Right lobe of liver (tissue), 4 donors: ENCODE results near the gene ARHGEF7.

ENCODE experiments used
- POLR2A ChIP-seq: fragments of 450-650 bp; IDR thresholded peaks from one replicate; pipeline ENCODE4 v1.6.1; 2017; ENCODE audit warnings: antibody characterized with exemption, mild to moderate bottlenecking
- TF ChIP-seq, protein P1 (sequence below), 4 donors: fragments of 200-600 bp in 3 of 4; fragments of 450-650 bp in 1 of 4; IDR thresholded peaks; one replicate each; pipeline versions ENCODE4 v1.5.1 to v1.8.0; 2016 to 2022; ENCODE audit warnings: antibody characterized with exemption in 4 of 4, mild to moderate bottlenecking in 2 of 4
- donor health status: DM: no; HTN: no; CAD: no.
- donor health status: DM: no; HTN: no; CAD: no.
- donor health status: DM: no; HTN: yes; CAD: no.

DNA sequence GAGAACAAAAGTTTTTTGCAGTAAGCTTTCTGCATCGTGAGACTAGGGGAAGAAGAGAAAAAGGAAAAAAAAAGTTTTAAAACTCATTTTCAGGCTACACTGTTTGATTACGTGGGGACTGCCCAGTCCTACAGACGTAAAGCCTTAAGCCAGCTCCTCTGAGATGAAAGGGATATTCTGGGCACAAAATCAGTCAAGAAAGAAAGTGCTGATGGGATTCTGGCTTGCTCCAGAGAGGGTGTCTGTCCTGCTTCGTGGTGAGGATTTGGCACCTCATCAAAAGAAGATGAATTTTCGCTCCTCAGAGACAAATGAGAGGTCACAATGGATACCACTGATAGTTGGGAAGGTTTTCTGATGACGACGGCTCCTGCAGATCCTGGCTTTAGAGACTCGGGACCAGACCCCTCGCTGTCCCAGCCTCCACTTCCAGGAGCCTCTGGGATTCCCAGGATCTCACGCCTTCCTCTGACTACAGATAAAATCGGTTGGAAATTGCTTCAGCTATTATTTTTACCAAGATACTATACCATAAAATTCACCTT, 215.0 kb downstream of the ARHGEF7 start:
- TF ChIP-seq, protein P1, sequence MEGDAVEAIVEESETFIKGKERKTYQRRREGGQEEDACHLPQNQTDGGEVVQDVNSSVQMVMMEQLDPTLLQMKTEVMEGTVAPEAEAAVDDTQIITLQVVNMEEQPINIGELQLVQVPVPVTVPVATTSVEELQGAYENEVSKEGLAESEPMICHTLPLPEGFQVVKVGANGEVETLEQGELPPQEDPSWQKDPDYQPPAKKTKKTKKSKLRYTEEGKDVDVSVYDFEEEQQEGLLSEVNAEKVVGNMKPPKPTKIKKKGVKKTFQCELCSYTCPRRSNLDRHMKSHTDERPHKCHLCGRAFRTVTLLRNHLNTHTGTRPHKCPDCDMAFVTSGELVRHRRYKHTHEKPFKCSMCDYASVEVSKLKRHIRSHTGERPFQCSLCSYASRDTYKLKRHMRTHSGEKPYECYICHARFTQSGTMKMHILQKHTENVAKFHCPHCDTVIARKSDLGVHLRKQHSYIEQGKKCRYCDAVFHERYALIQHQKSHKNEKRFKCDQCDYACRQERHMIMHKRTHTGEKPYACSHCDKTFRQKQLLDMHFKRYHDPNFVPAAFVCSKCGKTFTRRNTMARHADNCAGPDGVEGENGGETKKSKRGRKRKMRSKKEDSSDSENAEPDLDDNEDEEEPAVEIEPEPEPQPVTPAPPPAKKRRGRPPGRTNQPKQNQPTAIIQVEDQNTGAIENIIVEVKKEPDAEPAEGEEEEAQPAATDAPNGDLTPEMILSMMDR (IDR thresholded peaks at IDR 0.05) = no peak
- TF ChIP-seq POLR2A = no peak
